HepG2 (cell line): Measurements from ENCODE around the gene HAND1. TPM values are rescaled to one million over a fixed set of nuclear protein-coding genes. Genes with fewer than 3 reads are reported as not detected.

Experiments
- ADNP ChIP-seq: sonication (generic); formaldehyde crosslinking; IDR thresholded peaks from 2 replicates; pipeline ENCODE4 v1.4.0; 2020; ENCODE audit warnings: missing genetic modification reagents
- ATRX ChIP-seq: sonication (generic); formaldehyde crosslinking; IDR thresholded peaks from 2 replicates; pipeline ENCODE4 v1.4.0; 2020; ENCODE audit warnings: missing genetic modification reagents, borderline replicate concordance
- CENPT ChIP-seq: sonication (generic); formaldehyde crosslinking; IDR thresholded peaks from 2 replicates; pipeline ENCODE4 v1.8.0; 2022; ENCODE audit warnings: low read depth, mild to moderate bottlenecking, moderate library complexity, missing genetic modification reagents
- CTCF ChIP-seq: sonication (generic); formaldehyde crosslinking; IDR thresholded peaks from 2 replicates; pipeline ENCODE4 v1.5.0; 2020; ENCODE audit warnings: mild to moderate bottlenecking, missing genetic modification reagents, moderate library complexity
- DMAP1 ChIP-seq: IDR thresholded peaks from 2 replicates; pipeline ENCODE4 v1.6.1; 2016
- ELF3 ChIP-seq: IDR thresholded peaks from 2 replicates; pipeline ENCODE4 v1.6.1; 2016; ENCODE audit warnings: missing genetic modification reagents, missing compliant biosample characterization
- HOXA5 ChIP-seq: sonication (generic); formaldehyde crosslinking; IDR thresholded peaks from 2 replicates; pipeline ENCODE4 v1.4.0; 2020; ENCODE audit warnings: missing genetic modification reagents
- ISL2 ChIP-seq: sonication (generic); formaldehyde crosslinking; IDR thresholded peaks from 2 replicates; pipeline ENCODE4 v1.5.0; 2020; ENCODE audit warnings: missing genetic modification reagents
- ISX ChIP-seq: sonication (generic); formaldehyde crosslinking; conservative IDR thresholded peaks from 2 replicates; pipeline ENCODE4 v1.5.0; 2020; ENCODE audit warnings: missing genetic modification reagents
- JUN ChIP-seq: sonication (generic); formaldehyde crosslinking; IDR thresholded peaks from 2 replicates; pipeline ENCODE4 v1.4.0; 2020; ENCODE audit warnings: mild to moderate bottlenecking, missing genetic modification reagents
- MED8 ChIP-seq: sonication (generic); formaldehyde crosslinking; IDR thresholded peaks from 2 replicates; pipeline ENCODE4 v1.8.1; 2023; ENCODE audit warnings: mild to moderate bottlenecking, missing genetic modification reagents; ENCODE audit not compliant: insufficient replicate concordance
- MEIS2 ChIP-seq: sonication (generic); formaldehyde crosslinking; IDR thresholded peaks from 2 replicates; pipeline ENCODE4 v1.9.0; 2021; ENCODE audit warnings: mild to moderate bottlenecking, missing genetic modification reagents
- NBN ChIP-seq: fragments of 450-650 bp; conservative IDR thresholded peaks from 2 replicates; pipeline ENCODE4 v1.6.1; 2017
- PCBP1 ChIP-seq: fragments of 200-400 bp; formaldehyde crosslinking; IDR thresholded peaks from 2 replicates; pipeline ENCODE4 v1.6.1; 2017; ENCODE audit warnings: mild to moderate bottlenecking, low read depth, low read length, borderline replicate concordance
- RFX5 ChIP-seq: IDR thresholded peaks from 2 replicates; pipeline ENCODE4 v1.6.1; 2011; ENCODE audit warnings: low read depth, low read length, improper control_type of control experiment
- SAP130 ChIP-seq: IDR thresholded peaks from 2 replicates; pipeline ENCODE4 v1.6.1; 2016; ENCODE audit warnings: low read depth
- SRSF9 ChIP-seq: fragments of 200-400 bp; formaldehyde crosslinking; IDR thresholded peaks from 2 replicates; pipeline ENCODE4 v1.6.1; 2018; ENCODE audit warnings: borderline replicate concordance, mild to moderate bottlenecking, low read depth, low read length; ENCODE audit not compliant: insufficient read depth, poor library complexity, severe bottlenecking
- TAF15 ChIP-seq: fragments of 200-400 bp; formaldehyde crosslinking; IDR thresholded peaks from one replicate; pipeline ENCODE4 v1.6.1; 2018; ENCODE audit warnings: mild to moderate bottlenecking, low read depth, low read length; ENCODE audit not compliant: poor library complexity, severe bottlenecking
- ZBTB21 ChIP-seq: sonication (generic); formaldehyde crosslinking; IDR thresholded peaks from 2 replicates; pipeline ENCODE4 v1.4.0; 2020; ENCODE audit warnings: missing genetic modification reagents
- ZBTB34 ChIP-seq: sonication (generic); formaldehyde crosslinking; IDR thresholded peaks from 2 replicates; pipeline ENCODE4 v1.8.0; 2022; ENCODE audit warnings: mild to moderate bottlenecking, missing genetic modification reagents
- ZMYM4 ChIP-seq: sonication (generic); formaldehyde crosslinking; IDR thresholded peaks from 2 replicates; pipeline ENCODE4 v1.8.1; 2023; ENCODE audit warnings: mild to moderate bottlenecking, missing genetic modification reagents
- ZNF205 ChIP-seq: IDR thresholded peaks from 2 replicates; pipeline ENCODE4 v1.6.1; 2018; ENCODE audit warnings: missing biosample characterization, missing genetic modification reagents
- ZNF350 ChIP-seq: sonication (generic); formaldehyde crosslinking; IDR thresholded peaks from 2 replicates; pipeline ENCODE4 v1.4.0; 2020; ENCODE audit warnings: mild to moderate bottlenecking, low read depth, missing genetic modification reagents, borderline replicate concordance
- ZNF501 ChIP-seq: sonication (generic); formaldehyde crosslinking; IDR thresholded peaks from 2 replicates; pipeline ENCODE4 v1.5.1; 2020; ENCODE audit warnings: mild to moderate bottlenecking, moderate library complexity, missing genetic modification reagents
- ZNF878 ChIP-seq: sonication (generic); formaldehyde crosslinking; IDR thresholded peaks from 2 replicates; pipeline ENCODE4 v1.8.1; 2023; ENCODE audit warnings: mild to moderate bottlenecking, missing genetic modification reagents, moderate library complexity
- polyA plus RNA-seq, 8 experiments: library from polyadenylated mRNA; depleted of rRNA in 3 of 8; stranded (reverse) in 7 of 8; unstranded in 1 of 8; fragments of >200 nt; fragmentation: Illumina TruSeq in 4 of 8; extraction: Trizol in 4 of 8; gene quantifications; 2 replicates each; pipeline versions ENCODE4 v1.2.1 to v1.2.3, GENCODE V29; 2011 to 2016; ENCODE audit warnings: low read depth in 4 of 8, missing spikeins in 1 of 8, mixed read lengths in 1 of 8; ENCODE audit not compliant: insufficient read depth in 1 of 8
- total RNA-seq, 5 experiments: library from RNA; depleted of rRNA; stranded (reverse); fragments of >200 nt; fragmentation: Illumina TruSeq; extraction: Trizol; gene quantifications; 2 replicates each; pipeline ENCODE4 v1.2.3, GENCODE V29; 2016; ENCODE audit warnings: low read depth in 1 of 5
- TF ChIP-seq, protein P1 (sequence below): sonication (generic); formaldehyde crosslinking; IDR thresholded peaks from 2 replicates; pipeline ENCODE4 v1.9.0; 2021; ENCODE audit warnings: missing genetic modification reagents, borderline replicate concordance

Gene HAND1
- total and polyA plus RNA-seq, 2 of the 13 experiments (the other 11 are each of a cell fraction or from before 2014, with no cell fraction given): not detected

DNA sequence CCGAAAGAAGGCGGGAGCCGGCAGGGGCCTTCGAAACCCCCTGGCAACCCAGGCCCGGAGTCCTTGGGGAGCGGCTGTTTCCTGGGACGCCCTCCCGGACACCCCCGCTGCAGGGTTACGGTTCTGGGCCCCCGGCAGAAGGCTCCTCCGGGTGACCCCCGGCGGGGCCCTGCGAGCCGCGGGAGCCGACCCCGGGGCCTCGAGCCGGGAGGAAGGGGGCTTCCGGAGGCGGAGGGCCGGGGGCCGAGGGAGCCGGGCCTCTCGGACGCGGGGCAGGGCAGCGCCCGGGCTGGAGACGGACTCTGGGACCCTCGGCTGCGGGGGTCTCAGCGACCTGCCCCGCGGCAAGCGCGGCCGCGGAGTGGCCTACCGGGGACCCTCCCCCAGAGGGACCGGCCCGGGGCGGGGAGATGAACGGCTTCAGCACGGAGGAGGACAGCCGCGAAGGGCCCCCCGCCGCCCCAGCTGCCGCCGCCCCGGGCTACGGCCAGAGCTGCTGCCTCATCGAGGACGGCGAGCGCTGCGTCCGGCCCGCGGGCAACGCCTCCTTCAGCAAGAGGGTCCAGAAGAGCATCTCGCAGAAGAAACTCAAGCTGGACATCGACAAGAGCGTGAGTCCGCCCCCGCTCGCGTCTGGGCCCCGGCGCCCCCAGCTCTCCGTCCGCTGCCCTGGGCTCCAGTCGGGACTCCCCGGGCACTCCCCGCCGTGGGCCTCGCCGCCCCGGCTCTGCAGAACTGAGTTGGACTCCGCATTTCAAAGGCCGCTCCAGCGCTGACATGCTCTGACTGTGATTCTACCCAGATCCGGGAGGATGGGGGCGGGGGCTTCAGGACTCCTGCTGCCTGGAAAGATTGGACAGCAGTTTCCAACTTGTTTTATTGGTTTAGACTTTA is 31.6 kb downstream of the HAND1 start (continued):
- TF ChIP-seq ZNF350 (0 out of 2 replicates have a peak, but pooled peaks have one; percentile 30), NBN (no peak), TAF15 (no peak), HOXA5 (CRISPR knock-in tag) (no peak; the same call in 1 of the 2 replicates), ISL2 (CRISPR knock-in tag) (no peak), RFX5 (no peak), ZMYM4 (no peak), SRSF9 (no peak), CTCF (no peak), ELF3 (no peak), ATRX (CRISPR knock-in tag) (no peak), ADNP (CRISPR knock-in tag) (no peak), ISX (no peak), MEIS2 (peak; percentile 13; the same call in 1 of the 2 replicates), MED8 (CRISPR knock-in tag) (no peak), ZNF205 (CRISPR knock-in tag) (no peak), ZNF501 (CRISPR knock-in tag) (peak; percentile 59; the same call in 1 of the 2 replicates), PCBP1 (no peak), JUN (CRISPR knock-in tag) (no peak), ZBTB21 (CRISPR knock-in tag) (no peak), ZBTB34 (CRISPR knock-in tag) (no peak), SAP130 (CRISPR knock-in tag) (peak; percentile 62), ZNF878 (no peak), DMAP1 (CRISPR knock-in tag) (no peak), CENPT (no peak)
- TF ChIP-seq, protein P1, sequence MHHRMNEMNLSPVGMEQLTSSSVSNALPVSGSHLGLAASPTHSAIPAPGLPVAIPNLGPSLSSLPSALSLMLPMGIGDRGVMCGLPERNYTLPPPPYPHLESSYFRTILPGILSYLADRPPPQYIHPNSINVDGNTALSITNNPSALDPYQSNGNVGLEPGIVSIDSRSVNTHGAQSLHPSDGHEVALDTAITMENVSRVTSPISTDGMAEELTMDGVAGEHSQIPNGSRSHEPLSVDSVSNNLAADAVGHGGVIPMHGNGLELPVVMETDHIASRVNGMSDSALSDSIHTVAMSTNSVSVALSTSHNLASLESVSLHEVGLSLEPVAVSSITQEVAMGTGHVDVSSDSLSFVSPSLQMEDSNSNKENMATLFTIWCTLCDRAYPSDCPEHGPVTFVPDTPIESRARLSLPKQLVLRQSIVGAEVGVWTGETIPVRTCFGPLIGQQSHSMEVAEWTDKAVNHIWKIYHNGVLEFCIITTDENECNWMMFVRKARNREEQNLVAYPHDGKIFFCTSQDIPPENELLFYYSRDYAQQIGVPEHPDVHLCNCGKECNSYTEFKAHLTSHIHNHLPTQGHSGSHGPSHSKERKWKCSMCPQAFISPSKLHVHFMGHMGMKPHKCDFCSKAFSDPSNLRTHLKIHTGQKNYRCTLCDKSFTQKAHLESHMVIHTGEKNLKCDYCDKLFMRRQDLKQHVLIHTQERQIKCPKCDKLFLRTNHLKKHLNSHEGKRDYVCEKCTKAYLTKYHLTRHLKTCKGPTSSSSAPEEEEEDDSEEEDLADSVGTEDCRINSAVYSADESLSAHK (CRISPR knock-in tag): no peak
